ENCODE data around the gene MRGPRG.

The MRGPRG gene

GRCh38 chr11:3213659-3214419 is 4.8 kb downstream of the MRGPRG start:
- no peak for DNase-seq (ENCODE audit: low read depth, low spot score)
- H3K27ac ChIP-seq = no peak overlapping the region

DNA sequence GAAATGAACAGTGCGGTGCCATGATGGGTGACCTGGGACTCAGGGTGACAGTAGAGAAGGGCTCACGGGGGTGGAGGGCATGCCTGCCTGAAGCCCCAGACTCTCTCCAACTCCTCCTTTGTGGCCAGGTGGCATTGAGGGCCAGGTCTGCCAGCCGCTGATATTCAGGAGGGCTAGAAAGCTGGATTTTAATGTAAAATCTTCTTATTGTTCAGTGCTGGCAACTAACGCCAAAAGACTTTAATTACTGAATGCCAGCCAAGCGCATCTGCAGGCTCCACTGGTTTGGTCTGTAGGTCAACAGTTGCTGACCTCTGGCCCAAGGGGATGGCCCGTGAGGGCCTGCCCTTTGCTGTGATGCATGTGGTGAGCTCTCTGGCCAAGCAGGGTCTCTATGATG is 10.3 kb downstream of the MRGPRG start:
- DNase-seq (ENCODE audit: low read depth, low spot score) = no peak
- no peak overlapping the region for H3K27ac ChIP-seq

GRCh38 chr11:3207526-3208189 is 11.0 kb downstream of the MRGPRG start:
- DNase-seq (ENCODE audit: low read depth, low spot score) = no peak
- no peak overlapping the region for H3K27ac ChIP-seq

- DNase-seq (ENCODE audit: low read depth, low spot score) = no peak
- H3K27ac ChIP-seq = no peak overlapping the region
Observed at GRCh38 chr11:3206922-3207204, 11.8 kb downstream of the MRGPRG start.

DNA sequence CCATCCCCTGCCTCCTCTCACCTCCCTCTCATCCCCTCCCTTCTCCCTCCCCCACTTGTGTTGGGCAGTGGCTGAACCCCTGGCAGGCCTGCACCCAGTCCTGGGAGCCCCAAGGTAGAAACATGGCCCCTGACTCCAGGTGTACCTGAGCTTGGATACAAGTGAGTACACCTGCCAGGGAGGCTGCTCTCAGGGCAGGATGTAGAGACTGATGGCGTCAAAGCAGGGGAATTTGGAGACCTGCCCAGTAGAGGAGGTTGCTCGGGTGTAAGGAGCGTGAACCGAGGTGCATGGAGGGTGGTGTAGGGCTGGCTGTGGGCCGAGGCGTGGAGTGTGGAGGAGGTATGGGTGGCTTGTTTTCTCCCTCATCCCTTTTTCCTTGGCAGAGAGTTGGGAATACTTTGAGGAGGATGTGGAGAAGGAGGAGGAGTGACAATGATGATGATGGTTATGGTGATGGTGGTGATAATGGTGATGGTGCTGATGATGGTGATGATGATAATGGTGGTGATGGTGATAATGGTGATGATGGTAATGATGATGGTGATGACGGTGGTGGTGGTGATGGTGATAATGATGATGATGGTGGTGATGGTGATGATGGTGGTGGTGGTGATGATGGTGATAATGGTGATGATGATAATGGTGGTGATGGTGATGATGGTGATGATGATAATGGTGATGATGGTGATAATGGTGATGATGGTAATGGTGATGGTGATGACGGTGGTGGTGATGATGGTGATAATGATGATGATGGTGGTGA is 12.3 kb downstream of the MRGPRG start:
- DNase-seq (ENCODE audit: low read depth, low spot score) = no peak

DNA sequence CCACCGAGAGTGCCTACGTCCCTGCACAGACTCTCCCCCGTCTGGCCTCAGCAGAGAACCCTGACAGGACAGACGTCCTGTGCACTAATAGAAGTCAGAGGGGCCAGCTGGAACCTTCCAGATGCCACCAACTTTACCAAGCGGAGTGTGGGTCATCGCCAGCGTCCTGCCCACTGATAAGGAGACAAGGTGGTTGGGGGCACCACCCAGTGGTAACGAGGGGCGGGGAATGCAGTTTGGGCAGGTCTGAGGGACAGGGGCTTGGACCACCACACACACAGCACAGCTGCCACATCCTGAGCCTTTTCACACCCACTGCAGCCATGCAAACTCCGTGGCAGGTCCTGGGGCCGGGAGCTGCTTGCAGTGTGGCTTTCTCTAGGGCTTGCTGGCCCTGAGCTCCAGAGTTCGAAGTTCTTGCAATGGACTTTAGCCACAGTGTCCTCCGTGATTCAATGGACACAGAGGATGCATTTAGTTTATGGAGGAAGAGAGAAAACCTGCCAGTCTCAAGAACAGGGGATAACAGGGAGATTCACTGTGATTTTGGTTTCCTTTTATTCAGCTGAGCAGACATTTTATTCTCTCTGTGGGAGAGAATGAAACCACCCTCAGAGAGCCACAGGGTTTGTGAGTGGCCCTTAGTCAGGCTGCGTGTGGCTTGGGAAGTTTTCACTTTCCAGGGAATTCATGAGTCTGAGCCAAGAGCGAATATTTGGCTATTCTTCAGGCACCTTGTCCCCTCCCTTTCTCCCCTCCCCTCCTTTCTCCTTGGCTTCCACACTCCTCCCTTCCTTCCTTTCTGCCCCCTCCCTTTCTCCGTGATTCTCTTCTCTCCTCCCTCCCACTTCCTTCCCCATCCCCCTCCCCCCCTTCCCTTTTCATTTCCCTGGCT is 13.1 kb downstream of the MRGPRG start:
- no peak for DNase-seq (ENCODE audit: low read depth, low spot score)
- H3K27ac ChIP-seq = no peak overlapping the region

More for the DNA sequence above, 12.3 kb downstream of the MRGPRG start:
- no peak overlapping the region for H3K27ac ChIP-seq

DNA sequence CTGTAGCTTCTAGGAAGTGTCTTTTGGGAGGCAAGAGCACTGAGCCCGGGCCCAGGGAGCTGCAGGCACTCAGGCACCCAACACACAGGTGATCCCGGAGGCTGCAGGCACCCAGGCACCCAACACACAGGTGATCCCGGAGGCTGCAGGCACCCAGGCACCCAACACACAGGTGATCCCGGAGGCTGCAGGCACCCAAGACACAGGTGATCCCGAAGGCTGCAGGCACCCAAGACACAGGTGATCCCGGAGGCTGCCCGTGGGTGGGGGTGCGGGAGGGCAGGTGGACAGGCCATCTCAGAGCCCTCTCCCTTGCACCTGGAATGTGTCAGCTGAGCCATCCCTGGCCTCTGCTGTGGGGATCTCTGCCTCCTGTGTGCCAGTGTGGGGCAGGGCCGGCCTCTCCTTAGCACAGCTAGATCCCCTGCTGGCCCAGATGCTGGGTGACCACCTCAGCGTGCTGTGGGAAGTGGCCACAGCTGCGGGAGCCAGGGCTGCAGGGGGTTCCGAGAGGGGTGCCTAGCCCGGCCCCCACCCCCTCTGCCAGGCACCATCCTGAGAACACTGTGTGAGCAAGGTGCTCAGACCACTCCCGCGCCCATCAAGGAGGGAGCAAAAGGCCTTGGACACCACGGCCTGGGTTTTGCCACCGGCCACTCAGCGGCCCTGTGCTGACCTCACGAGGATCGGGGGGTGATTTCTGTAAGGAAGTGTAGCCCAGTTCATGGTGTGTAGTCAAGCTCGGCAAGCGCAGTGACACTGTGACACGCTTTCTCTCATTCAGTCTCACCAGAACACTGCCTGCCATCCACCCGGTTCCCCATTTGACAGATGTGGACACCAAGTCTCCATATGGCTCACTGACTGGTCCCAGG is 14.2 kb downstream of the MRGPRG start:
- no peak for DNase-seq (ENCODE audit: low read depth, low spot score)
- H3K27ac ChIP-seq = no peak overlapping the region

DNA sequence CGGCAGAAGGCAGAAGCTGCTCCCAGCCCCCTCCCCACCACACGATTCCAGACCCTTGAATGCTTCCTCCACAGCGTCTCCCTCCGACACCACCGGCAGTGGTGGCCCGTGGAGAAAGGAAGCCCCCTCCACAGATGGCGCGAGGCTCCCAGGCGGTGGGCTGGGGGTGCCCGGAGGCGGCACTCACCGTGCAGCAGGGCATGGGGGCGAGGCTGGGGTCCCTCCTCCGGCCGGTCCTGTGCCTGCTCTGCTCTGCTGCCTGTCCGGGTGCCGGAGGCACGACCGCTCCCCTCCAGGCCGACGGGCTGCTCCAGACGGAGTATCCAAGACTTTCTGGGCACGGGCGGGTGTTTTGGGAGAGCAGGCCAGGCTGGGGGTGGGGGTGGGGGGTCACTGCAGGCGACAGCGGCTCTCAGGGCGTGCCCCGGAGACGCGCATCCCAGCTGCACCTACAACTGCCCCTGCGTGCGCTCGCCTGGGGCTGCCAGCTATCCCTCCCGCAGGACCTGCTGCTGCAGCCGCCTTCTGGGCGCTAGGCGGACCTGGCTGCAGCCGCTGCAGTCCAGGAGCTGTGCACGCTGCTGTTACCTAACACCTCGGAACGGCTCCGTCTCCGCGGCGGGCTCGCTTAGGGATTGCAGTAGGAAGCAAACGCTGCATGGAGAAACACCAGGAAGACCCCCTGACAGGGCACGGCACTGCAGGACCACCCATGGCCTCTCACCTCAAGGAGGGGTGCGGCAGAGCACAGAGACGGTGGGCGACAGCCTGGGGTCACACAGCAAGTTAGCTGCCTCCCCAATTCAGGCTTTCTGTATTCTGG is 15.2 kb downstream of the MRGPRG start:
- DNase-seq (ENCODE audit: low read depth, low spot score) = no peak
- no peak overlapping the region for H3K27ac ChIP-seq

GRCh38 chr11:3202759-3203158 is 15.9 kb downstream of the MRGPRG start:
- DNase-seq (ENCODE audit: low read depth, low spot score) = no peak
- no peak overlapping the region for H3K27ac ChIP-seq

GRCh38 chr11:3202305-3202704 is 16.3 kb downstream of the MRGPRG start:
- no peak for DNase-seq (ENCODE audit: low read depth, low spot score)
- H3K27ac ChIP-seq = no peak overlapping the region

DNA sequence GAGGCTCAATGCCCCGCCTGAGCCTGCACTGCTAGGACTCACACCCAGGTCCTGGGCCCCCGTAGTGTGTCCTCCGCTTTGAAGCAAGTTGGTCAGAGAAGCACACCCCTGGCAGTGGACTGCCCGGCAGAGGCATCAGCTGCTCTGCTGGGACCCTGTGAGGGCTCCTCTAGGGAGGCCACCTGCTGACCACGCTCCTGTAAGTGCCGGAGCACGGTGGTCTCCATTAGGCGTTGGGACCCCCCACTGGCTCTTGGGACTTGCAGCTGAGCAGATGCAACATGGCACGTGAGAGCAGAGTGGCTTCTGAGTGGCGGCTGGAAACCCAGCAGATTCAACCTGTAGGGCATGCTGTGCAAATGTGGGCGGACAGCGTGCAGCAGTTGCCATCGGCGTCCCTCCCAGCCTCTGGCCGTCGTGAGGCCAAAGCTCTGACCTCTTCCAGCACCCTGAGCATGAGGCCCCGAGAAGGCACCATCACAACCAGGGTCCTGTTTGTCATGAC is 16.9 kb downstream of the MRGPRG start:
- no peak overlapping the region for H3K27ac ChIP-seq
- DNase-seq (ENCODE audit: low read depth, low spot score) = no peak

DNA sequence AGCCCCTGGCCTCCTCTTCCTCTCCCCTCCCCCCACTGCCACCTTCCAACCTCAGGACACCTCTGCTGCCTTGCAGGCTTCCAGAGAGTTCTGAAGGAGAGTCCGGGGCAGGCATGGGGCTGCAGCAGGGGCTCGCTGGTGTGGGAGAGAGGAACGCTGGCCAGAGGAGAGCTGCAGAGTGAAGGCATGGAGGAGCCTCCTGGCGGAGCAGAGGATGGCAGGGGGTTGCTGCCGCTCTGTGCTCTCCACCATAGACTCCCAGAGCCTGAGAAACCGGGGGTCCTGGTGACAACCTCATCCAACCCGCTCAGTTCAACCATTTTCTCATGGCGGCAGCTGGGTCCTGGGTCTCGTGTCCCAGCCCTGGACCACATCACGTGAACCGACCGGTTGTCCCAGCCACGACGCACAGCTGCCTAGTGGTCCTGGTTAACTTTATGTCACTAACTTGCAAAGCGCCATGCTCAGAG is 17.5 kb downstream of the MRGPRG start:
- DNase-seq (ENCODE audit: low read depth, low spot score) = no peak

DNA sequence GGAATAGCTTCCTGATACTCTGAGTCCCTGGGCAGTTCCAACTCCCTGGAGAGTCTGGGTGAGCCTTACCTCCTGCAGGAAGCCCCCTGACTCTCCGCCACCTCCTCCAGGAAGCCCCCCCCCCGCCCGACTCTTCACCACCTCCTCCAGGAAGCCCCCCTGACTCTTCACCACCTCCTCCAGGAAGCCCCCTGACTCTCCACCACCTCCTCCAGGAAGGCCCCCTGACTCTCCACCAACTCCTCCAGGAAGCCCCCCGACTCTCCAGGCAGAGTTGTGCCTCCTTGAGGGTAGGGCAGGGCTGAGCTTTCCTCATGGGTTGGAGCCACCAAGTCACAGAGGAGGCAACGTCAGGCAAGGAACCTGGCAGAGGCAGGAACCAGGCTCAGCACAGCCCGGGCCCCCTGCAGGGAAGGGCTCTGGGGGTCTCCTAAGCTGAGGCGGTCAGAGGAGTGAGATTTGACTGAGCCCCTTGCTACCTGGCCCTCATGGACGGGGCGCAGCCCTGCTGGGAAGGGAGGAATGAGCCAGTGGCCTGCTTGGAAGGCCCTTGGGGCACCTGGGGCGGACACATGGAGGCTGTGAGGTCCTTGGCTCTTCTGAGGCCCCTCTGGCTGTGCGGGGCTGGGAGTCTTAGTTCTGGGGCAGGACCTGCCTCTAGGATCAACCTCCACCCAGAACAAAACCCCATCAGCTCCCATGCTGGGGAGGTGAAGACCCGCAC is 18.1 kb downstream of the MRGPRG start:
- no peak for DNase-seq (ENCODE audit: low read depth, low spot score)
- no peak overlapping the region for H3K27ac ChIP-seq

More for the DNA sequence above, 17.5 kb downstream of the MRGPRG start:
- H3K27ac ChIP-seq = no peak overlapping the region

- no peak for DNase-seq (ENCODE audit: low read depth, low spot score)
- no peak overlapping the region for H3K27ac ChIP-seq
Observed at GRCh38 chr11:3199537-3200295, 18.9 kb downstream of the MRGPRG start.

DNA sequence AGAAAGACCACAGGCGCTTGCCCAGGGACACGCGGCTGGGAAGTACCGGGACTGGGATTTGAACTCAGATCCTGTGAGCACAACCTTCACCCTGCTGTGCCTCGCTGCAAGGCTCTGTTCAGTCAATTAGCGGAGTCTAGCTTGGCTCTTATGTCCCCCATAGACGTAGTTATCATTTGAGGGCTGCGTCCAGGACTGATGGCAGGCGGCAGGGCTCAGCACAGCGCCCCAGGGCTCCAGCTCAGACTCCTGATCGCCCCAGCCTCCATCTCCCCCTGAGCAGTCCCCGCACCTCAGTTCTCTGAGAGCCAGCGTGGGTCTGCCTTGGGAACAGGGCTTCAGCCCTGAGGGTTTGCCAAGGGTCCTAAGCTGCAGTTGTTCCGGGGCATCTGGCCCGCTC is 19.8 kb downstream of the MRGPRG start:
- DNase-seq (ENCODE audit: low read depth, low spot score) = no peak
- H3K27ac ChIP-seq = no peak overlapping the region

DNA sequence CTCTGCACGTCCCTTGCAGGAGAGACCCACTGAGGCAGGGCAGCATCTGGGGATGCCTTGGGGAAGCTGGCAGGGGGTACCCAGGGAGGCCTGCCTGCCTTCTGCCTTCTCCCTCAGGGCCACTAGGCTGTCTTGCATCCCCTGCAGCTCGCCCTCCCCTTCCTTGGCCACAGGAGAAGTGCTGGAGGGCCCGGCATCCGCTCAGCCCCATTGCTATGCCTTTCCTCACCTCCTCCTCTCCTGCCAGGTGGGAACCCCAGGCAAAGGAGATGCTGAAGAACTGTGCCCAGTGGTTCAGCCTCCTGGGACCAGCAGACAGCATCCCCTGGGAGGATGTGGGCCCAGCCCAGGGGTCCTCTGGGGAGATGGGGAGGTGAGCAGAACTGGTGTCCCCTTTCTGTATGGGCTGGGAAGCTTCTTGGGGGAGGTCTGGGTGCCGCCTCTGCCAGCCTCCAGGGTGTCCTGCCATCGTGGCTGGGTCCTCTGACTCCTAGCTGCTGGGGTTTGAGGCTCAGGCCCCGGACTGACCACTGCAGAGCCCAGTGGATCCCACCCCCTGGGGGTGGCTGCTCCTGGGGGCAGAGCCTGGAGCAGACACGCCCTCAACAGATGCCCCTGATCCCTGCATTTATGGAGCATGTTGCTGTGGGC is 20.6 kb downstream of the MRGPRG start:
- no peak overlapping the region for H3K27ac ChIP-seq
- no peak for DNase-seq (ENCODE audit: low read depth, low spot score)
